Neural crest cell (in vitro differentiated cells): ENCODE measurements around the gene CHCHD6. TPM values are rescaled to one million over a fixed set of nuclear protein-coding genes. Genes with fewer than 3 reads are reported as not detected.
A peak's percentile ranks its signal among the peaks of the same experiment; 100 is the strongest.

Experiments used
- DNase-seq: peaks from one replicate; pipeline ENCODE4 v3.0.0; 2021; ENCODE audit warnings: low read depth, mixed read lengths, low spot score
- H3K27ac Mint-ChIP-seq: one replicate; pipeline ENCODE4 v1.8.0; 2021; ENCODE audit warnings: mild to moderate bottlenecking, mixed read lengths; ENCODE audit not compliant: unreplicated experiment
- H3K27me3 Mint-ChIP-seq: 2 replicates; pipeline ENCODE4 v1.8.0; 2021; ENCODE audit warnings: low read depth, mild to moderate bottlenecking, mixed read lengths
- H3K36me3 Mint-ChIP-seq: 2 replicates; pipeline ENCODE4 v1.8.0; 2021; ENCODE audit warnings: low read depth, mild to moderate bottlenecking, mixed read lengths
- H3K4me1 Mint-ChIP-seq: 2 replicates; pipeline ENCODE4 v1.8.0; 2021; ENCODE audit warnings: mixed read lengths
- H3K4me3 Mint-ChIP-seq: one replicate; pipeline ENCODE4 v1.8.0; 2021; ENCODE audit warnings: mild to moderate bottlenecking, mixed read lengths
- H3K9me3 Mint-ChIP-seq: 2 replicates; pipeline ENCODE4 v1.8.0; 2021; ENCODE audit warnings: mixed read lengths
- total RNA-seq: library from RNA; stranded (reverse); gene quantifications from 2 replicates; pipeline ENCODE4 v1.2.1, GENCODE V29; 2021
- TF ChIP-seq, protein P1 (sequence below): fragments of 200-600 bp; sonication (generic); conservative IDR thresholded peaks from 2 replicates; pipeline ENCODE4 v1.5.0; 2021; ENCODE audit warnings: antibody characterized with exemption, mild to moderate bottlenecking

The CHCHD6 gene
- total RNA-seq, 1 donor from 2014 or later = 32.9 TPM

DNA sequence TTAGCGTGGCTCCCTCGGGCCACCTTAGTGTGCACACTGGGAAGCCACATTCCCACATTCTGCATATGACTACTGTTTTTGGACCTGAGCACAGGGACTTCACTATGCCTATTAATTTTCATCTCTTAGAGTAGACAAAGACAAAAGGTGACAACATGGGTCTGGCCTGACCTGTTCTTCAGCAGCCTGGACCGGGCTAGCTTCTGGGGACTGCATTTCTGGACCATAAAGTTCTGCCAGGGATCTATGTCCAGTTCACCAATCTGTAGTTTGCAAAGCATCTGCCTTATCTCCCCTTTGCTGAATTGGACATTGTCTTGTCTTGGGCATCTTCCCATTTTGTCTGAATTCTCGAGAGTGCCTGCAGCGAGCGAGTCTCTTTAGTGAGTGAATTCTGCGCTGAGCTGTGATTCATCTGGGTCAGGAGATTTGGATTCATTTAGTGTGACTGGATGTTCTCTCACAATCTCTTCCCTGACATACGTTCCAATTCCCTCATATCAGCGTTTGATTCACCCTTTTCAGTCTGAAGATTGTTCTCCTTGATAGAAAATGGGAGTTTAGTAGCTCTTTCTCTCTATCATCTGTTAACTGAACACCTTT, 166.7 kb downstream of the CHCHD6 start:
- no peaks in the 10 kb centered on the region for H3K4me1 Mint-ChIP-seq
- DNase-seq = no peak
- H3K27me3 Mint-ChIP-seq = no peaks in the 10 kb centered on the region
- TF ChIP-seq, protein P1, sequence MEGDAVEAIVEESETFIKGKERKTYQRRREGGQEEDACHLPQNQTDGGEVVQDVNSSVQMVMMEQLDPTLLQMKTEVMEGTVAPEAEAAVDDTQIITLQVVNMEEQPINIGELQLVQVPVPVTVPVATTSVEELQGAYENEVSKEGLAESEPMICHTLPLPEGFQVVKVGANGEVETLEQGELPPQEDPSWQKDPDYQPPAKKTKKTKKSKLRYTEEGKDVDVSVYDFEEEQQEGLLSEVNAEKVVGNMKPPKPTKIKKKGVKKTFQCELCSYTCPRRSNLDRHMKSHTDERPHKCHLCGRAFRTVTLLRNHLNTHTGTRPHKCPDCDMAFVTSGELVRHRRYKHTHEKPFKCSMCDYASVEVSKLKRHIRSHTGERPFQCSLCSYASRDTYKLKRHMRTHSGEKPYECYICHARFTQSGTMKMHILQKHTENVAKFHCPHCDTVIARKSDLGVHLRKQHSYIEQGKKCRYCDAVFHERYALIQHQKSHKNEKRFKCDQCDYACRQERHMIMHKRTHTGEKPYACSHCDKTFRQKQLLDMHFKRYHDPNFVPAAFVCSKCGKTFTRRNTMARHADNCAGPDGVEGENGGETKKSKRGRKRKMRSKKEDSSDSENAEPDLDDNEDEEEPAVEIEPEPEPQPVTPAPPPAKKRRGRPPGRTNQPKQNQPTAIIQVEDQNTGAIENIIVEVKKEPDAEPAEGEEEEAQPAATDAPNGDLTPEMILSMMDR = no peak
- no peaks in the 10 kb centered on the region for H3K9me3 Mint-ChIP-seq
- peaks cover 1% of the 10 kb centered on the region for H3K36me3 Mint-ChIP-seq
- no peak overlapping the region for H3K4me3 Mint-ChIP-seq
- H3K27ac Mint-ChIP-seq = no peak overlapping the region

DNA sequence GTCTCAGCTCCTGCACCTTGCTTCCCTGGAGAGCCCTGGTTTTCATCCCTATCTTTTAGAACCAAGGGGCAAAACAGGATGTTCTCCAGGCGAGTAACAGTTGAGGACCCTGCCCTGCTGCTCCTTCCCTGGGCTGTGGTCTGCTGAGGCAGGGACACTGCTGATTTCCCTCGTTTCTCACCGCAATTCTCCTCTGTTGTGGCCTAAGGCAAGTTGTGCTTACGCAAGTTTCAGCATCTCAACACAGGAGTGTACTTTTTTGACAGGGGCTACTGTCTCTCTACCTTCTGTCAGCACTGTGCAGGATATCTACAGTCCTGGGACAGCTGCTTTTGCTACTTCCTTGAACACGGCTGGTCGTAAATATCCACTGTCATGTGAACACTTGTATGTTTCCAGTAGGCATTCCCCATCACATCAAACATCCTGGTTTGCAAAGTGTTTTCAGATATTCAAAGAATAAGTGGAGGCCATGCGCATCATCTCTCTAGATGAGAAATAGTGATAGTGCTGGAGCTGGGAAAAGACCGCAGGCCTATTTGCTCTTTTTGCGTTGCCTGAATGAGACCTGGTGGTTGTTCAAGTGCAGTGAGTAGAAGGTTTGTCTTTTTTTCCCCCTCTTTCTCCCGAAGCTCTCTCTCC, 168.8 kb downstream of the CHCHD6 start:
- DNase-seq = no peak
- Mint-ChIP-seq H3K4me1 (no peaks in the 10 kb centered on the region), H3K4me3 (no peak overlapping the region), H3K36me3 (peaks cover 4% of the 10 kb centered on the region), H3K27me3 (no peaks in the 10 kb centered on the region), H3K9me3 (no peaks in the 10 kb centered on the region), H3K27ac (peak overlapping the region; percentile 91)
- TF ChIP-seq, protein P1 = no peak

DNA sequence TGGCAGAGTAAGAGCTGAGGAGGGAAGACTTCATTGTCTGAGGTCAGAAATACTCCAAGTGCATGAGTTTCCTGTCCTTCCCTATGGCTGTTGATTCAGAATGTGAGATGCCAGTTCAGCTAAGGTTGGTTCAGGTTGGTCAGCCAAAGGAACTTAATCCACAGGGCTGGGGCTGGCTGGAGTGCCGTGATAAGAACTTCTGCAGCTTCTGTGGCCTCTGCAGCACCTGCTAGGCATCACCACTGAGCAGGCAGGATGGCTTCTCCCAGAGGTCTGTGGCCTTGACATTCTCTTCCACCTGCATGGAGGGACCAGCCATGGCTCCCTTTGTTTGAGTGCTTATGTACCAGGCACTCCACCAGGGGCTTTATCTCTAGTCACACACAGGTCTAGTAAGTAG, 169.4 kb downstream of the CHCHD6 start:
- H3K36me3 Mint-ChIP-seq = peaks cover 4% of the 10 kb centered on the region
- no peaks in the 10 kb centered on the region for H3K4me1 Mint-ChIP-seq
- DNase-seq = no peak

DNA sequence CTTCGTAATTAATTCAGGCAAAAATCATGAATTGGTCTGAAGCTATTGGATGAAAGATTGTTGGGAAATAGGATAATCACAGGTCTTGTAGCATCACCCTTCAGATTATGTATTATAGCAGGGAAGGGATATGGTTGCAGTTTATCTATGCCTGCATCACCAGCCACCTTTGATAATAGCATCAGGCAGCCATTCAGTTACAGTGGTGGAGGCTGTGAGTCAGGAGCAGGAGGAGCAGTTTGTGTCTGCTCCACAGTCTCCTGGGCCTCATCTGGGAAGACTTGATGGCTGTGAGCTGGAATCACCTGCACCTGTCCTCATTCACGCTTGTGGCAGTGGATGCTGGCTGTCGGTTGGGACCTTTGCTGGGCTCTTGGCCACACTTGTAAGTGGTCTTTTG, 174.6 kb downstream of the CHCHD6 start:
- no peak overlapping the region for H3K27ac Mint-ChIP-seq
- TF ChIP-seq, protein P1 = no peak
- DNase-seq = no peak

More for the DNA sequence above, 169.4 kb downstream of the CHCHD6 start:
- TF ChIP-seq, protein P1 = no peak
- Mint-ChIP-seq H3K4me3 (no peak overlapping the region), H3K9me3 (no peaks in the 10 kb centered on the region), H3K27me3 (no peaks in the 10 kb centered on the region), H3K27ac (no peak overlapping the region)

DNA sequence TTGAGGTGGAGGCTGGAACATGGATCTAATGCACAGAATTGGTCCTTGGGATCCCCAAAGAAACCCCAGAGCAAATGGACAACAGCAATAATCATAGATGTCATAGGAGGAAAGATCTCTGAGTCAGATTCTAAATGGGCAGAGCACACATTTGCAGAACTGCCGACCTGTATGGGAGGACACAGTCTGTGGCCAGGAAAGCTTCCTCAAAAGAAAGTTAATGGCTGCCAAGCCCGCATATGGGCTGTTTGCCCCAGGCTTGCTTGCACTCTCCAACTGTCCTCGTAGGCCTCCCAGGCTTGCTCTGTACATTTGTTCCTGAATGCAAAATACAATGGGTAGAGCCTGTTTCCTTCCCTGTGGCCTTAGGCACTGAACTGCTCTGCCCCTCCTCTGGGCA, 176.9 kb downstream of the CHCHD6 start:
- H3K36me3 Mint-ChIP-seq = peaks cover 4% of the 10 kb centered on the region
- no peaks in the 10 kb centered on the region for H3K9me3 Mint-ChIP-seq
- H3K27me3 Mint-ChIP-seq = no peaks in the 10 kb centered on the region
- H3K4me3 Mint-ChIP-seq = no peak overlapping the region
- H3K27ac Mint-ChIP-seq = peak overlapping the region; percentile 54
- no peak for DNase-seq
- peaks cover 20% of the 10 kb centered on the region for H3K4me1 Mint-ChIP-seq
- TF ChIP-seq, protein P1 = no peak

More for the DNA sequence above, 174.6 kb downstream of the CHCHD6 start:
- H3K4me1 Mint-ChIP-seq = peaks cover 13% of the 10 kb centered on the region
- peaks cover 4% of the 10 kb centered on the region for H3K36me3 Mint-ChIP-seq
- H3K27me3 Mint-ChIP-seq = no peaks in the 10 kb centered on the region
- no peak overlapping the region for H3K4me3 Mint-ChIP-seq
- H3K9me3 Mint-ChIP-seq = no peaks in the 10 kb centered on the region
